IPS DF 19.7 (cell line): ENCODE measurements around the gene KCNAB1.
"Not testable (repeated sequence)": the region's sequence is repeated elsewhere in the genome, so short reads cannot be mapped to it uniquely, and the experiment has no call there.

Experiments used
- DNase-seq: peaks from one replicate; pipeline ENCODE4 v3.0.0-alpha.2; 2013; ENCODE audit warnings: low read depth, low spot score

Gene KCNAB1

GRCh38 chr3:156271995-156272719 lies 151.8 kb downstream of the KCNAB1 start:
- DNase-seq, result no peak

DNA sequence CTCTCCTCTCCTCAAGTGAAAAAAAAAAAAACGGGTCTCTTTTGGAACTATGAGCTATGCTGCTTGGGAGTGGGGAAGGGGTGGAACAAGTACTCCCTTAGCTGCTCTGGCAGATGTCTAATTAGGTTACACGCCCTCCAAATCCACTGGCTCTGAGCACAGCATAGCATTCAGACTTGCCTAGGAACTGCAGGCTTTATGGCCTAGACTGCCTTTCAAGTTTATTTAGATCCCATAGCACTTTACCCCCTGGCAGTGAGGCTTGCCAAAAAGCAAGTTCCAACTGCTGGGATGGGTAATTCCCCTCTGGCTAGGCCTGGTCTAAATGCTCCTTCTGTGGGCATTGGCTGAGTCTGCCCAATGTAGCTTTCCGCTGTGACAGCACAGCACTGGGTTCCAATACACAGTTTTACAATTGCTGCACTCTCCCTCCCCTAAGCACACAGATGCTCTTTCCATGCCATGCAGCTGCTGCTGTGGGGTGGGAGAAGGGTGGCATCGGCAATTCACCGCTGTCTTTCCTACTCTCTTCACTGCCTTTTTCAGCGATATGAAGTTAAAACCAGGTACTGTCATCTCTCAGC lies 152.8 kb downstream of the KCNAB1 start:
- DNase-seq, result no peak

DNA sequence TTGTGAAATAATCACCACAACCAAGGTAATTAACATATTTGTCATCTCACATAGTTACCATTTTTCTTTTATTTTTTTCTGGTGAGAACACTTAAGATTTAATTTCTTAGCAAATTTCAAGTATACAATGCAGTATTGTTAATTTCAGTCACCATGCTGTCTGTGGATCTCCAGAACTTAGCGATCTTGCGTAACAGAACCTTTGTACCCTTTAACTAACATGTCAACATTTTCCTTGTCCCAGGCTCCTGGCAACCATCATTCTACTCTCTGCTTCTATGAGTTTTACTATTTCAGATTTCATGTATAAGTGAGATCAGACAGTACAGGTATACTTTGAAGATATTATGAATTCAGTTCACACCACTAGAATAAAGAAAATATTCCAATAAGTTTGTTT lies 154.4 kb downstream of the KCNAB1 start:
- DNase-seq, result no peak

DNA sequence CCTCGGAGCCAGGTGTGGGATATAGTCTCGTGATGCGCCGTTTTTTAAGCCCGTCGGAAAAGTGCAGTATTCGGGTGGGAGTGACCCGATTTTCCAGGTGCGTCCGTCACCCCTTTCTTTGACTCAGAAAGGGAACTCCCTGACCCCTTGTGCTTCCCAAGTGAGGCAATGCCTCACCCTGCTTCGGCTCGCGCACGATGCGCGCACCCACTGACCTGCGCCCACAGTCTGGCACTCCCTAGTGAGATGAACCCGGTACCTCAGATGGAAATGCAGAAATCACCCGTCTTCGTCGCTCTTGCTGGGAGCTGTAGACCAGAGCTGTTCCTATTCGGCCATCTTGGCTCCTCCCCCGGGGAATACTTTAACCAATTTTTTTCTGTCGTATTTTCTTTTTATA lies 164.3 kb downstream of the KCNAB1 start:
- not testable (repeated sequence) for DNase-seq

GRCh38 chr3:156285626-156286025 lies 165.2 kb downstream of the KCNAB1 start:
- no peak for DNase-seq

DNA sequence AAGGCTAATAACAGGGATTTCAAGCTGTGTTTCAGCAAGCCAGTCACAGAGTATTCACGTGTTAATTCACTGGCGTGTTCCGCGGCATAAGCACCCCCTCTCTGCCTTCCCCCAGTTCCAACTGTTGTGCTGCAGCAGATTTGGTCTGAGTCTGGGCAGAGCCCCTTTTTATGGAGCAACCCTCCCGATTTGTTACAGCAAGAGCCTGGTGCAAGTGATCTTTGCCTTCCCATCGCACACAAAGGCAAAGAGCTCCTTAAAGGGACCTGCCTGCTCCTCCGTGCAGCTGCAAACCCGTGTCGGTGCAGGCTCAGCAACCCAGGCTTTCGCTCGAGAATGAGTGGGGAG lies 170.5 kb downstream of the KCNAB1 start:
- DNase-seq, result no peak

DNA sequence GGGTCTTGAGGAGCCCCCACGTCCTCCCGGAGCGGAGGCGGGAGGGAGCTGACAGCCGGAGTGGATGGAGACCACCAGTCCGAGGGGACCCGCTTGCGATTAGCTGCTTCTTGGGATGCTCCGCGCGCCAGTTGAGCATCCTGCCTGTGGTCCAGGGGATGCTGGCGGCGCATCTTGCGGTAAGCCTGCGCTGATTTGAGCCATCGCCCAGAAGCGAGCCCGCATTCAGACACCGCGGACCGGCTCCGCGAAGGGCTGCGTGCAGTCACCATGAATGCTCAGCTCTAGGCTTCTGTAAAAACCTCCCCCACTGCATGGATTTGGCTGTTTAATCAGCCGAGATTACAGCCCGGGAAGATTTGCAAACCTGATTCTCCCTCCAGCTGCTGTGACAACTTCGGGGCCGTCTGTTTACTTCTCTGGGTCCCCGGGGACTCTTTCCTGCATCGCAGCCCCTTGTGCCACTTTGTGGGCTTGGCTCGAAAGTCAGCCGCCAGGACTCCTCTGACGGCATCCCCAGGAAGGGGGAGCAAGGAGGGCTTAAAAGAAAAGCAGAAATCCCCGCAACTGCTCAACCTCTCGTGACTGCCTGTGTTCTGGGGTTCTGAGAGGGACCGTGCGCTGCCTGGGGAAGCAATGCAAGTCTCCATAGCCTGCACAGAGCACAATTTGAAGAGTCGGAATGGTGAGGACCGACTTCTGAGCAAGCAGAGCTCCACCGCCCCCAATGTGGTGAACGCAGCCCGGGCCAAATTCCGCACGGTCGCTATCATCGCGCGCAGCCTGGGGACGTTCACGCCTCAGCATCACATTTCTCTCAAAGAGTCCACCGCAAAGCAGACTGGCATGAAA lies 171.1 kb downstream of the KCNAB1 start:
- no peak for DNase-seq

- DNase-seq, result no peak
Observed at GRCh38 chr3:156293566-156293965, 173.2 kb downstream of the KCNAB1 start.

DNA sequence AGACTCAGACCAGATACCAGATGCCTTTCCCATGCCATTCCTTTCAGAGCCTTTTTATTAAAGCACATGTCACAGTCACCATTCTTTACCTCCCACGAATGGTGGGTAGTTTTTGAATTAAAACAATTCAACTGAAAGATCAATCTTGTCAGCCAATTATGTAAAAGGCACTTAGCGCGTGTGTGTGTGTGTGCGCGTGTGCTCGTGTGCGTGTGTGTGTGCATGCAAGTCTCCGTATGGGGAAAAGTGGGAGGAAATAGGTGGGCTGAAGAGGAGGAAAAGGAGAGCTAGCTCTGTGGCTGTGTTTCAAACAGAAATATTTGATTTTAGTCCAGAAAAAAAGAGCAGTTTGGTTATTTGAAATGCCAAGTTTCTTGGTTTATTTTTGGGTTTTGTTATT lies 177.2 kb downstream of the KCNAB1 start:
- DNase-seq, result no peak

GRCh38 chr3:156298014-156298413 lies 177.6 kb downstream of the KCNAB1 start:
- no peak for DNase-seq

- no peak for DNase-seq
Observed at GRCh38 chr3:156298938-156299337, 178.6 kb downstream of the KCNAB1 start.

DNA sequence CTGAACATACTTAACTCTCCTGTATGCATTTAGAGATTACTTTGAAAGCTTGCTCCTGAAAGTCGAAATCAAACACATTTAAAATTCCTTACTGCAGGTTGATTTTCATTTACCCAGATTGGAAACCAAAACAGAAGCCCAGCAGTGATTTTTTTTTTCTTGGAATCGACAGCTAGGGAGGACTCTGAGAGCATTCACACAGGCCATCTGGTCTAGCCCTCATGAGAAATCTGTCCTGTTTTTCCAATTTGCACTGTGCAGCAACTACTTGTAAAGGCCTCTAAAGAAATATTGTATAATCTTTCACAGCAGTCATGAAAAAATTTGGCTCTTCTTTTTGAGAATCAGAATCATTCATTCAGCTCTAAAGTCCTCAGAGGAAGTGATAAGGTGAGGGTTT lies 179.2 kb downstream of the KCNAB1 start:
- DNase-seq, result no peak

- no peak for DNase-seq
Observed at GRCh38 chr3:156300371-156300770, 180.0 kb downstream of the KCNAB1 start.

DNA sequence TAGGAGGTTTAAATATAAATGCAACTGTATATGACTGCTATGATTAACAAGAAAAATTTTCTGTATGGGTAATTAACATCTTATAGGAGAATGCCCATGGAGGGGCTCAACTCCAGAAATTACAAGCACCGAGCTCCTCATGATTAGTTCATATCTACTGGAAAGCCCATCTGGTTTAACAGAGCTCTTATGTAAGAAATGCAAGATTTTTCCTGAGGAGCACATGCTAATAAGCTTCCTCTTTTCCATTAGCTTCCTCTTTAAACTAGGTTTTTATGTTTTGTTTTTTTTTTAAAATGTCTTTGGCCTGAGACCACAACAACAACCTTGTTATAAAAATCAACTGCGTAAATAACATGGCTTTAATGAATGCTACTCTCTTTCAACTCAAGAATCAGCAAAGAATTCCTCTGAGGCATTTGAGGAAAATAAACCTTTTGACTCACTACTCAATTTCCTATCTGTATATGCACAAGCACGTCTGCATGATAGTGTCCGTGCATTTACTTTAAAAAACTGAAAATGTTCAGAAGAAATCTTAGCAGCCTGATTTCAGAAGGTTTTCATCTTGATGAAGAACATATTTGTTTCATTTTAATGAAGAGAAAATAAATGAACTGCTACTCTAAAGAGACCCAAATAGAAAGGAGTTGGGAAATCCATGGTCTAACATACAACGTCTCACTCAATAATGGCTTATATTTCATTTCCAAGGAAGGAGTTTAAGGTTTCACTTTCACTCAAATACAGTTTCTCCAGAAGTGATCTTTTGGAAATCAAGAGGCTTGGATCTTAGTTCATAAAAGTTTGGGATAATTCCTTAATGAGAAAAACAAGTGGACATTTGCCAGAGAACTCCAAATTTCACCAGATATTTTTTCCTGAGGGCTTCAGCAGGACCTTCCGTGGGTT lies 180.8 kb downstream of the KCNAB1 start:
- DNase-seq, result no peak

DNA sequence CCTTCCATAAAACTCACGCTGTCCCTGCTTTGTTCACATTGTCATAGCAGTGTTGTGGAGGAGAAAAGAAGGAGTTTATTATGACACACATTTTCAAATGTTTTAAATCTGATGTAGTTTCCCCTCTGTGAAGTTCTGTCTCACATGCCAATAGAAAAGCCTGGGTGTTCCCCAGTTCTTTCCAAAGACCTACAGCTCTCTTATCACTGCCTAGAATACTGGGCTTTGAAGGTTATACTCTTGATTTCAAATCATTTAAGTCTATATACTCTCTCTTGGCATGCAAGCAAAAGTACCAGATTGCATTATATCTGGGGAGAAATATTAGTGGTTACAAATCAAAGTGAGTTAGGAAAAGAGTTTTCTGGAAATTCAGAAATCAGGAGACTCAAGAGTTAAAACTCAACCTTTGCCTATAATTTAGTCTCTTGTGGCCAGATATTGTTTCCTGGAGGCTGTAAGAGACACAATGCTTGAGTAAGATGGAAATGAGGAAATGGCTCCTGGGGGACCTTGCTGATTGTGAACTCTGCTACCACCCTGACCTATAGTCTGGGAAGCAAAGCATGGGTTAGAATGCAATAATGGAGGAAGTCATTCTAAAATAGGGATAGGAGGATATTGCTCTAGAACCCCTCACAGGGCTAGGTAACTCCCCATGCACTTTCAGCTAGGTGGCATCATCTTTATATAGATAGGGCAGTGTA lies 182.8 kb downstream of the KCNAB1 start:
- DNase-seq, result no peak

- DNase-seq, result no peak
Observed at GRCh38 chr3:156304406-156304805, 184.0 kb downstream of the KCNAB1 start.

DNA sequence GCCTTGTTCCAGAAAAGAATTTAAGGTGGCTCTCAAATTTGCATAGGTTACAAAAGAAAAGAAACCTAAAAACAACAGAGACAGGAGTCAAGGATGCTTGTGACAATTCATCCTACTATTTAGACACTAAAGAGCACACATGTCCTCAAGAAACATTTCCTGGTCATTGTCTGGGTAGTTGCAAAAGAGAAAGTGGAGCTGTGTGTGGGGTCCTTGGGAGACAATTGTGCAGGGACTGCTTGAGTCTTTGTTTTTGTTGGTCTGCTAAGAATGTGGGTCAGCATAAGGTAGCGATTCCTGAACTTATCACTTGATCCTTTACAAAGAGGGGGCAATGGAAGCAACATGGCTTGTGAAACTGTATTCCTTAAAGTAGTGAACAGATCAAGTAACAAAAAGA lies 185.3 kb downstream of the KCNAB1 start:
- no peak for DNase-seq

DNA sequence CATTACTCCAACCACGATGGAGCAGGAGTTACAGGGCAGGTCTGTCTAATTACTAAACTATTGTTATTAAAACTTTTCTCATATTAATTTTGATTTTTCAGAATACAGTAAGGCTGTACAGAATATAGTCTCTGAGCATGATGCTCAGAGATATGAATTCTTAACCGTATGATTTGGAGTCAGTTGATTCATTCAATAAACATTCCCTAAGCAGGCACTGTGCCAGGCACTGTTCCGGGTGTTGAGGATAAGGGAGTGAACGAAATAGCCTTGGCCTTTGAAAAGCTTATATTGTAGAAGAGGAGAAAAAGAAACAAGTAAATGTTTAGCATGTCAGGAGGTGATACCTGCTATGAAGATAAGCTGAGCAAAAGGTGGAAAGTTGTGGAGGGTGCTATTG lies 187.3 kb downstream of the KCNAB1 start:
- no peak for DNase-seq

- DNase-seq, result no peak
Observed at GRCh38 chr3:156311431-156311830, 191.1 kb downstream of the KCNAB1 start.

GRCh38 chr3:156311930-156312329 lies 191.6 kb downstream of the KCNAB1 start:
- DNase-seq, result no peak

GRCh38 chr3:156316076-156316475 lies 195.7 kb downstream of the KCNAB1 start:
- DNase-seq, result no peak
